GM12878 (cell line): Measurements from ENCODE around the gene IMMP2L. TPM values are rescaled to one million over a fixed set of nuclear protein-coding genes. Genes with fewer than 3 reads are reported as not detected.

ENCODE experiments used
- ATAC-seq: fragments of 200-7000 bp; cut with Tn5 transposase; 3 replicates; pipeline ENCODE4 v1.9.1; 2020; ENCODE audit warnings: mild to moderate bottlenecking, moderate library complexity
- BruUV-seq: library from RNA; stranded (reverse); fragments of 400-500 nt; replicated peaks from 2 replicates; lab custom pipeline; 2021; lab: Mats Ljungman, UMichigan
- CTCF ChIA-PET: fragments of 300-600 bp; sonication (Branson Sonifier 250); formaldehyde crosslinking; extraction: SDS; loops from one replicate; lab custom pipeline; 2021; ENCODE audit warnings: inconsistent platforms; lab: Yijun Ruan, JAX
- POLR2A ChIA-PET: fragments of 350-600 bp; formaldehyde crosslinking; extraction: SDS; loops from one replicate; lab custom pipeline; 2021; ENCODE audit warnings: inconsistent platforms; lab: Charles Lee
- RAD21 ChIA-PET: fragments of 300-600 bp; sonication (Branson Sonifier 250); formaldehyde crosslinking; loops from one replicate; lab custom pipeline; 2023; ENCODE audit warnings: antibody characterized with exemption; ENCODE audit not compliant: unreplicated experiment; lab: Charles Lee
- SMC1A ChIA-PET: fragments of 300-600 bp; sonication (Branson Sonifier 250); formaldehyde crosslinking; loops from one replicate; lab custom pipeline; 2023; ENCODE audit not compliant: unreplicated experiment, uncharacterized antibody; lab: Charles Lee
- DNase-seq: peaks from one replicate; pipeline ENCODE4 v3.0.0-alpha.2; 2011; ENCODE audit warnings: low read depth, low spot score
- FAIRE-seq: peaks from 3 replicates; lab custom pipeline; 2011; peaks lifted over from hg19 to GRCh38; lab: Jason Lieb, UNC
- H2AFZ ChIP-seq: 2 replicates; pipeline ENCODE4 v1.6.0; 2011; ENCODE audit warnings: low read depth, low read length, control low read depth; ENCODE audit not compliant: control insufficient read depth
- H3K27ac ChIP-seq: 2 replicates; pipeline ENCODE4 v1.5.1; 2011; ENCODE audit warnings: control low read depth; ENCODE audit not compliant: control insufficient read depth, insufficient read depth
- H3K27me3 ChIP-seq, 2 experiments: replicated peaks in 1 of 2; 2 replicates each; pipeline versions ENCODE4 v1.6.0 to v1.6.1; 2011; ENCODE audit warnings: low read length in 1 of 2; ENCODE audit not compliant: control insufficient read depth in 2 of 2, insufficient read depth in 2 of 2
- H3K36me3 ChIP-seq, 2 experiments: 2 replicates each; pipeline ENCODE4 v1.5.1; 2011; ENCODE audit warnings: low read length in 1 of 2; ENCODE audit not compliant: control insufficient read depth in 2 of 2, insufficient read depth in 2 of 2
- H3K4me1 ChIP-seq: 2 replicates; pipeline ENCODE4 v1.6.1; 2011; ENCODE audit warnings: mild to moderate bottlenecking, low read length, moderate library complexity, mixed read lengths; ENCODE audit not compliant: control insufficient read depth, insufficient read depth
- H3K4me2 ChIP-seq: 2 replicates; pipeline ENCODE4 v1.6.0; 2011; ENCODE audit warnings: control low read depth; ENCODE audit not compliant: control insufficient read depth, insufficient read depth
- H3K4me3 ChIP-seq: fragments of 200-600 bp; sonication (generic); 2 replicates; pipeline ENCODE4 v1.5.1; 2016
- H3K79me2 ChIP-seq: 2 replicates; pipeline ENCODE4 v1.6.0; 2011; ENCODE audit warnings: low read length; ENCODE audit not compliant: control insufficient read depth, insufficient read depth
- H3K9ac ChIP-seq: 2 replicates; pipeline ENCODE4 v1.8.0; 2011; ENCODE audit warnings: low read length, control low read depth, mixed read lengths; ENCODE audit not compliant: control insufficient read depth, insufficient read depth
- H3K9me3 ChIP-seq: replicated peaks from 3 replicates; pipeline ENCODE4 v1.5.1; 2011; ENCODE audit warnings: mild to moderate bottlenecking, low read length; ENCODE audit not compliant: control insufficient read depth, insufficient read depth
- H4K20me1 ChIP-seq: 2 replicates; pipeline ENCODE4 v1.6.0; 2011; ENCODE audit not compliant: control insufficient read depth, insufficient read depth
- ASH2L ChIP-seq: fragments of 300-600, 200-600 bp; sonication (generic); IDR thresholded peaks from 2 replicates; pipeline ENCODE4 v1.6.1; 2017; ENCODE audit warnings: low read depth, mild to moderate bottlenecking, borderline replicate concordance
- BHLHE40 ChIP-seq, 2 experiments: fragments of 450-650 bp in 1 of 2; IDR thresholded peaks; 2 replicates each; pipeline ENCODE4 v1.6.1; 2011 to 2017; ENCODE audit warnings: low read depth in 2 of 2, borderline replicate concordance in 1 of 2, improper control_type of control experiment in 1 of 2, low read length in 1 of 2, mild to moderate bottlenecking in 1 of 2
- CHD2 ChIP-seq: IDR thresholded peaks from 2 replicates; pipeline ENCODE4 v1.6.1; 2011; ENCODE audit warnings: low read depth, low read length, improper control_type of control experiment, borderline replicate concordance
- EP300 ChIP-seq, 2 experiments: fragments of 150-350 bp in 1 of 2; IDR thresholded peaks; 2 replicates each; pipeline ENCODE4 v1.6.1; 2011 to 2012; ENCODE audit warnings: low read depth in 2 of 2, low read length in 2 of 2, borderline replicate concordance in 1 of 2, improper control_type of control experiment in 1 of 2, inconsistent platforms in 1 of 2; ENCODE audit not compliant: control insufficient read depth in 1 of 2
- POU2F2 ChIP-seq: IDR thresholded peaks from 3 replicates; pipeline ENCODE4 v1.6.1; 2011; ENCODE audit warnings: low read depth, mild to moderate bottlenecking, low read length, borderline replicate concordance
- SIN3A ChIP-seq: IDR thresholded peaks from 2 replicates; pipeline ENCODE4 v1.6.1; 2012; ENCODE audit warnings: low read depth, low read length, improper control_type of control experiment
- SP1 ChIP-seq: IDR thresholded peaks from one replicate; pipeline ENCODE4 v1.6.1; 2011; ENCODE audit warnings: low read depth, low read length
- STAT3 ChIP-seq: IDR thresholded peaks from 2 replicates; pipeline ENCODE4 v1.6.1; 2011; ENCODE audit warnings: low read depth, low read length, improper control_type of control experiment
- TCF3 ChIP-seq: IDR thresholded peaks from 2 replicates; pipeline ENCODE4 v1.6.1; 2012; ENCODE audit warnings: low read depth, mild to moderate bottlenecking, low read length, borderline replicate concordance; ENCODE audit not compliant: insufficient read depth
- TCF7 ChIP-seq: IDR thresholded peaks from 2 replicates; pipeline ENCODE4 v1.6.1; 2014; ENCODE audit warnings: antibody characterized with exemption, borderline replicate concordance
- YY1 ChIP-seq: IDR thresholded peaks from 2 replicates; pipeline ENCODE4 v1.6.1; 2011; ENCODE audit warnings: low read depth, mild to moderate bottlenecking, low read length
- WGBS: methylation state at CpG from one replicate; pipeline ENCODE4 v1.1.6; 2016; ENCODE audit warnings: low lambda C conversion rate; ENCODE audit not compliant: insufficient replicate concordance, insufficient coverage; ENCODE audit errors: missing lambda C conversion rate; 5-methylcytosine and 5-hydroxymethylcytosine counted together
- in situ Hi-C: fragments of 300-500 bp; cut with MboI; formaldehyde crosslinking; loops from 9 replicates; pipeline ENCODE4 v1.14.3; 2018; ENCODE audit warnings: mixed read lengths
- intact Hi-C: fragments of 100-400 bp; cut with micrococcal nuclease; formaldehyde crosslinking; loops from one replicate; pipeline ENCODE4 v1.14.2; 2022; ENCODE audit not compliant: unreplicated experiment
- polyA plus RNA-seq, 11 experiments: library from polyadenylated mRNA; depleted of rRNA in 4 of 11; unstranded in 6 of 11; stranded (reverse) in 5 of 11; fragments of >200 nt; fragmentation: Nextera tagmentation in 4 of 11; fragmentation: Illumina TruSeq in 1 of 11; extraction: Ambion mirVana in 4 of 11; extraction: Trizol in 1 of 11; gene quantifications; 1 replicate in 1 of 11; 2 replicates in 10 of 11; pipeline versions ENCODE4 v1.2.1 to v1.2.3, GENCODE V29; 2011 to 2016; ENCODE audit warnings: inconsistent platforms in 2 of 11, missing spikeins in 2 of 11, low read depth in 1 of 11
- total RNA-seq, 4 experiments: library from RNA; depleted of rRNA in 3 of 4; stranded (reverse); fragments of >200 nt in 3 of 4; fragmentation: Illumina TruSeq in 1 of 4; extraction: Trizol in 1 of 4; gene quantifications; 2 replicates each; pipeline versions ENCODE4 v1.2.1 to v1.2.3, GENCODE V29; 2013 to 2021
- TF ChIP-seq, protein P1 (sequence below): fragments of 450-650 bp; IDR thresholded peaks from 2 replicates; pipeline ENCODE4 v1.6.1; 2016; ENCODE audit warnings: mild to moderate bottlenecking, moderate library complexity, borderline replicate concordance
- TF ChIP-seq, protein P2 (sequence below): IDR thresholded peaks from 2 replicates; pipeline ENCODE4 v1.6.1; 2011; ENCODE audit warnings: low read depth, low read length, improper control_type of control experiment, borderline replicate concordance
- TF ChIP-seq, protein P3 (sequence below): IDR thresholded peaks from 2 replicates; pipeline ENCODE4 v1.6.1; 2012; ENCODE audit warnings: improper control_type of control experiment, low read depth, low read length; ENCODE audit not compliant: insufficient replicate concordance

Gene IMMP2L
- total and polyA plus RNA-seq, 10 of the 15 experiments (the other 5 are each of a cell fraction or from before 2014, with no cell fraction given): 12.6 to 46.3 (median 19.6) TPM

DNA sequence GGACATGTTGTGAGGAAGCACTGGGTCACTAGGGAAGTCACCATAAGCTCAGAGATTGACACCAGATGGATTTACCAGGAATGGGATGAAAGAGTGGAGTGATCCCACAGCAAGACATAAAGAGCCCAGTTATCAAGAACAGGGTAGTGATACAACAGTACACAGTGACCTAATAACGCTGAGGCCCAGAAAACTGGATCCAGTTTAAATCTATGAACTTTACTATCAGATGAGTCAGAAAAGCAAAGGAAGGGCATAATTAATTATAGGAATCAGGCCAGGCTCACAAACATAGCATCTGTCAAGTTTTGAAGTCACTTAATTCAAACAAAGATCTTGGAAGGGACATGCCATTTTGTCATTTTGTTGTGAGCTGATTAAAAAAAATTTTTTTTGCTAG, 397.9 kb downstream of the IMMP2L start:
- no TSS peak for BruUV-seq
- WGBS: 93% methylated on average over 1 of the region's 1 CpG
- in situ Hi-C loops: no loop called here
- TF ChIP-seq EP300 (IDR thresholded peaks at IDR 0.05; ENCODE audit: borderline replicate concordance in 1 of 2, control insufficient read depth in 1 of 2, low read depth in 2 of 2, low read length in 2 of 2): no peak
- no peak for TF ChIP-seq SIN3A
- TF ChIP-seq, protein P1, sequence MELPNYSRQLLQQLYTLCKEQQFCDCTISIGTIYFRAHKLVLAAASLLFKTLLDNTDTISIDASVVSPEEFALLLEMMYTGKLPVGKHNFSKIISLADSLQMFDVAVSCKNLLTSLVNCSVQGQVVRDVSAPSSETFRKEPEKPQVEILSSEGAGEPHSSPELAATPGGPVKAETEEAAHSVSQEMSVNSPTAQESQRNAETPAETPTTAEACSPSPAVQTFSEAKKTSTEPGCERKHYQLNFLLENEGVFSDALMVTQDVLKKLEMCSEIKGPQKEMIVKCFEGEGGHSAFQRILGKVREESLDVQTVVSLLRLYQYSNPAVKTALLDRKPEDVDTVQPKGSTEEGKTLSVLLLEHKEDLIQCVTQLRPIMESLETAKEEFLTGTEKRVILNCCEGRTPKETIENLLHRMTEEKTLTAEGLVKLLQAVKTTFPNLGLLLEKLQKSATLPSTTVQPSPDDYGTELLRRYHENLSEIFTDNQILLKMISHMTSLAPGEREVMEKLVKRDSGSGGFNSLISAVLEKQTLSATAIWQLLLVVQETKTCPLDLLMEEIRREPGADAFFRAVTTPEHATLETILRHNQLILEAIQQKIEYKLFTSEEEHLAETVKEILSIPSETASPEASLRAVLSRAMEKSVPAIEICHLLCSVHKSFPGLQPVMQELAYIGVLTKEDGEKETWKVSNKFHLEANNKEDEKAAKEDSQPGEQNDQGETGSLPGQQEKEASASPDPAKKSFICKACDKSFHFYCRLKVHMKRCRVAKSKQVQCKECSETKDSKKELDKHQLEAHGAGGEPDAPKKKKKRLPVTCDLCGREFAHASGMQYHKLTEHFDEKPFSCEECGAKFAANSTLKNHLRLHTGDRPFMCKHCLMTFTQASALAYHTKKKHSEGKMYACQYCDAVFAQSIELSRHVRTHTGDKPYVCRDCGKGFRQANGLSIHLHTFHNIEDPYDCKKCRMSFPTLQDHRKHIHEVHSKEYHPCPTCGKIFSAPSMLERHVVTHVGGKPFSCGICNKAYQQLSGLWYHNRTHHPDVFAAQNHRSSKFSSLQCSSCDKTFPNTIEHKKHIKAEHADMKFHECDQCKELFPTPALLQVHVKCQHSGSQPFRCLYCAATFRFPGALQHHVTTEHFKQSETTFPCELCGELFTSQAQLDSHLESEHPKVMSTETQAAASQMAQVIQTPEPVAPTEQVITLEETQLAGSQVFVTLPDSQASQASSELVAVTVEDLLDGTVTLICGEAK: no peak
- no peak for TF ChIP-seq CHD2
- no peak for TF ChIP-seq YY1
- no peak for TF ChIP-seq STAT3
- TF ChIP-seq TCF3: no peak
- no peak for TF ChIP-seq ASH2L
- TF ChIP-seq, protein P2, sequence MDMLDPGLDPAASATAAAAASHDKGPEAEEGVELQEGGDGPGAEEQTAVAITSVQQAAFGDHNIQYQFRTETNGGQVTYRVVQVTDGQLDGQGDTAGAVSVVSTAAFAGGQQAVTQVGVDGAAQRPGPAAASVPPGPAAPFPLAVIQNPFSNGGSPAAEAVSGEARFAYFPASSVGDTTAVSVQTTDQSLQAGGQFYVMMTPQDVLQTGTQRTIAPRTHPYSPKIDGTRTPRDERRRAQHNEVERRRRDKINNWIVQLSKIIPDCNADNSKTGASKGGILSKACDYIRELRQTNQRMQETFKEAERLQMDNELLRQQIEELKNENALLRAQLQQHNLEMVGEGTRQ: no peak
- no peak for TF ChIP-seq POU2F2
- TF ChIP-seq SP1: no peak
- no peak for TF ChIP-seq BHLHE40 (IDR thresholded peaks at IDR 0.05; ENCODE audit: borderline replicate concordance in 1 of 2, low read depth in 2 of 2, low read length in 1 of 2)
- TF ChIP-seq, protein P3, sequence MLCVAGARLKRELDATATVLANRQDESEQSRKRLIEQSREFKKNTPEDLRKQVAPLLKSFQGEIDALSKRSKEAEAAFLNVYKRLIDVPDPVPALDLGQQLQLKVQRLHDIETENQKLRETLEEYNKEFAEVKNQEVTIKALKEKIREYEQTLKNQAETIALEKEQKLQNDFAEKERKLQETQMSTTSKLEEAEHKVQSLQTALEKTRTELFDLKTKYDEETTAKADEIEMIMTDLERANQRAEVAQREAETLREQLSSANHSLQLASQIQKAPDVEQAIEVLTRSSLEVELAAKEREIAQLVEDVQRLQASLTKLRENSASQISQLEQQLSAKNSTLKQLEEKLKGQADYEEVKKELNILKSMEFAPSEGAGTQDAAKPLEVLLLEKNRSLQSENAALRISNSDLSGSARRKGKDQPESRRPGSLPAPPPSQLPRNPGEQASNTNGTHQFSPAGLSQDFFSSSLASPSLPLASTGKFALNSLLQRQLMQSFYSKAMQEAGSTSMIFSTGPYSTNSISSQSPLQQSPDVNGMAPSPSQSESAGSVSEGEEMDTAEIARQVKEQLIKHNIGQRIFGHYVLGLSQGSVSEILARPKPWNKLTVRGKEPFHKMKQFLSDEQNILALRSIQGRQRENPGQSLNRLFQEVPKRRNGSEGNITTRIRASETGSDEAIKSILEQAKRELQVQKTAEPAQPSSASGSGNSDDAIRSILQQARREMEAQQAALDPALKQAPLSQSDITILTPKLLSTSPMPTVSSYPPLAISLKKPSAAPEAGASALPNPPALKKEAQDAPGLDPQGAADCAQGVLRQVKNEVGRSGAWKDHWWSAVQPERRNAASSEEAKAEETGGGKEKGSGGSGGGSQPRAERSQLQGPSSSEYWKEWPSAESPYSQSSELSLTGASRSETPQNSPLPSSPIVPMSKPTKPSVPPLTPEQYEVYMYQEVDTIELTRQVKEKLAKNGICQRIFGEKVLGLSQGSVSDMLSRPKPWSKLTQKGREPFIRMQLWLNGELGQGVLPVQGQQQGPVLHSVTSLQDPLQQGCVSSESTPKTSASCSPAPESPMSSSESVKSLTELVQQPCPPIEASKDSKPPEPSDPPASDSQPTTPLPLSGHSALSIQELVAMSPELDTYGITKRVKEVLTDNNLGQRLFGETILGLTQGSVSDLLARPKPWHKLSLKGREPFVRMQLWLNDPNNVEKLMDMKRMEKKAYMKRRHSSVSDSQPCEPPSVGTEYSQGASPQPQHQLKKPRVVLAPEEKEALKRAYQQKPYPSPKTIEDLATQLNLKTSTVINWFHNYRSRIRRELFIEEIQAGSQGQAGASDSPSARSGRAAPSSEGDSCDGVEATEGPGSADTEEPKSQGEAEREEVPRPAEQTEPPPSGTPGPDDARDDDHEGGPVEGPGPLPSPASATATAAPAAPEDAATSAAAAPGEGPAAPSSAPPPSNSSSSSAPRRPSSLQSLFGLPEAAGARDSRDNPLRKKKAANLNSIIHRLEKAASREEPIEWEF: no peak
- no peak for TF ChIP-seq TCF7

More for the DNA sequence above, 397.9 kb downstream of the IMMP2L start:
- ChIA-PET CTCF (interaction anchor here (1.2 kb wide), 1 partner anchor 570 kb away, joined by 4 read pairs; no protein-coding TSS in a partner anchor), POLR2A (no interaction called here), RAD21 (interaction anchor here (0.7 kb wide), 1 partner anchor 110 kb away, joined by 4 read pairs; no protein-coding TSS in a partner anchor), SMC1A (interaction anchor here (0.9 to 1.1 kb wide), 2 partner anchors 19 to 189 kb away, joined by 3 read pairs; no protein-coding TSS in a partner anchor)
- Histone ChIP-seq H3K9me3 (no peaks in the 10 kb centered on the region), H3K27me3 (no peaks in the 10 kb centered on the region), H3K36me3 (no peaks in the 10 kb centered on the region), H3K79me2 (no peaks in the 10 kb centered on the region), H2AFZ (no peak overlapping the region), H3K9ac (no peak overlapping the region), H3K4me3 (no peak overlapping the region), H3K27ac (no peak overlapping the region), H4K20me1 (no peaks in the 10 kb centered on the region), H3K4me1 (no peaks in the 10 kb centered on the region), H3K4me2 (no peak overlapping the region)
- intact Hi-C loops: no loop called here
- DNase-seq: no peak
- ATAC-seq: no peak
- FAIRE-seq: no peak
